Adrenal gland (tissue), 5 donors: ENCODE results near the gene ZNF366.

ENCODE experiments used
- POLR2A ChIP-seq, 2 donors: fragments of 450-650 bp; IDR thresholded peaks; one replicate each; pipeline ENCODE4 v1.6.1; 2017; ENCODE audit warnings: antibody characterized with exemption in 2 of 2, mild to moderate bottlenecking in 2 of 2, moderate library complexity in 1 of 2
- TF ChIP-seq, protein P1 (sequence below), 6 experiments: fragments of 450-650 bp in 4 of 6; fragments of 200-600 bp in 2 of 6; sonication (generic) in 1 of 6; IDR thresholded peaks; 1 replicate in 5 of 6; 2 replicates in 1 of 6; pipeline versions ENCODE4 v1.5.1 to v1.8.0; 2016 to 2021; ENCODE audit warnings: antibody characterized with exemption in 6 of 6, mild to moderate bottlenecking in 2 of 6, moderate library complexity in 1 of 6
- donor health status: DM: no; HTN: no; CAD: no.

DNA sequence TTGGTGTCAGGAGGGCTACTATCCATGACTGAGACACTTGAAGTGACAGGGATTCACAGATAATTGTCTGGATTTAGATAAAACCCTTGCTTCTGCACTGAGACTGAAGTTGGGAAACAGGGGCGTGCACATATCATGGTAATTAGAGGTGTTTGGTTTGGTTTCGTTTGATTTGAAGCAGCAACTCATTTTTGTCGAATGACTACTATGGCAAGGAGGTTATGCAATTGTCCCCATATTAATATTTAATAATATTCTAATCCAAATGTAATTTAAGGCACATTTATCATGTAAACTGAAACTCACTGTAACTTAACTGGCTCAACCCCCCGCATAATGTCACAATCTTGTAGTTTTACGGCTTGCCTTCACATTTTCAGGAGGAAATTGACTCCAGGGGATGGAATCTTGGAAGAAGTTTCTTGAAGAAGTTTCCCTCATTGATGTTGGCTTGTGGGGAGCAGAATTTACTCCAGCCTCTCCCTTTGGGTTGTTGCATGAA lies 12.5 kb downstream of the ZNF366 start:
- TF ChIP-seq, protein P1, sequence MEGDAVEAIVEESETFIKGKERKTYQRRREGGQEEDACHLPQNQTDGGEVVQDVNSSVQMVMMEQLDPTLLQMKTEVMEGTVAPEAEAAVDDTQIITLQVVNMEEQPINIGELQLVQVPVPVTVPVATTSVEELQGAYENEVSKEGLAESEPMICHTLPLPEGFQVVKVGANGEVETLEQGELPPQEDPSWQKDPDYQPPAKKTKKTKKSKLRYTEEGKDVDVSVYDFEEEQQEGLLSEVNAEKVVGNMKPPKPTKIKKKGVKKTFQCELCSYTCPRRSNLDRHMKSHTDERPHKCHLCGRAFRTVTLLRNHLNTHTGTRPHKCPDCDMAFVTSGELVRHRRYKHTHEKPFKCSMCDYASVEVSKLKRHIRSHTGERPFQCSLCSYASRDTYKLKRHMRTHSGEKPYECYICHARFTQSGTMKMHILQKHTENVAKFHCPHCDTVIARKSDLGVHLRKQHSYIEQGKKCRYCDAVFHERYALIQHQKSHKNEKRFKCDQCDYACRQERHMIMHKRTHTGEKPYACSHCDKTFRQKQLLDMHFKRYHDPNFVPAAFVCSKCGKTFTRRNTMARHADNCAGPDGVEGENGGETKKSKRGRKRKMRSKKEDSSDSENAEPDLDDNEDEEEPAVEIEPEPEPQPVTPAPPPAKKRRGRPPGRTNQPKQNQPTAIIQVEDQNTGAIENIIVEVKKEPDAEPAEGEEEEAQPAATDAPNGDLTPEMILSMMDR (IDR thresholded peaks at IDR 0.05), result no peak
- TF ChIP-seq POLR2A (IDR thresholded peaks at IDR 0.05), result no peak
